B cell (primary cell): Measurements from ENCODE around the gene CERS1.

Experiments used
- CTCF ChIP-seq: fragments of 200-600 bp; IDR thresholded peaks from one replicate; pipeline ENCODE4 v1.8.0; 2022; ENCODE audit warnings: antibody characterized with exemption, mild to moderate bottlenecking
- EZH2 ChIP-seq: IDR thresholded peaks from 2 replicates; pipeline ENCODE4 v1.6.1; 2012; ENCODE audit warnings: borderline replicate concordance, low read depth, mild to moderate bottlenecking, moderate library complexity, low read length; ENCODE audit not compliant: insufficient read depth, poor library complexity, severe bottlenecking

DNA sequence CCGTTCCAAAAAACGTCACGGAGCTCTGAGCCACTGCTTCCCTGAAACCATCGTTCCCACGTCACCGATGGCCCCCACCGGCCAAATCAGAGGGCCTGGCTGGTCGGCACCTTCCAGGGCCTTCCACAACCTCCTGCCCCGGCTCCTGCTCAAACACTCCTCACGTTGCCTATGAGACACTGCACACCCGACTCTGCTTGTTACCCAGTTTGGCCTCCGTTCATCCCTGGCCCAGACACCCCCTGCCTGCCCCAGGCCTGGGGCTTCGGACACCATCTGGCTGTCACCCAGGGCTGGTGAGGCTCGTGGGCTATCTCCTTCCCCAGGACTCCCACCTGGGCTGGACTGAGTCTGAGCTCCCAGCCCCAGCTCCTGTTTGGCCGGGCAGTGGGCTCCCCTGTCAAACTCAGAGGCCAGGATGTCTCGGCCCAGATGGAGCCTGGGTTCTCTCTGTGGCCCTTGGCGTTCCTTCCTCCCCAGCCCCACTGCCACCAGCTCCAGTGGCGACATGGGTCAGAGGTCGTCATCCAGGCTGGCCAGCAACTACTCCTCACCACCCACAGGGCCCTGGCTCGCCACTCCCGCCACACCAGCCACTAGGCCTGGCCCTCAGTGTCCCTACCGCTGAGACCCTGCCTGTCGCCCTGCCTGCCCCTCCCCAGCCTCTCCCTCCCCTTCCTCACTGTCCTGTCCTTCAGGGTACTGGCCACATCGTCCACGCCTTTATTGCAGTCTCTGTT lies 17.7 kb downstream of the CERS1 start:
- TF ChIP-seq EZH2 = no peak
- TF ChIP-seq CTCF = no peak
